Heart left ventricle (tissue), 16 donors: ENCODE data around the gene YY2. TPM values are rescaled to one million over a fixed set of nuclear protein-coding genes. Genes with fewer than 3 reads are reported as not detected.

Experiments
- ATAC-seq, 4 donors: fragments of 200-7000 bp; cut with Tn5 transposase; one replicate each; pipeline ENCODE4 v1.9.1; 2020 to 2022; ENCODE audit warnings: moderate library complexity in 4 of 4, mild to moderate bottlenecking in 3 of 4, moderate number of reproducible peaks in 1 of 4
- DNase-seq, 5 donors: peaks; one replicate each; pipeline ENCODE4 v3.0.0-alpha.2; 2020
- H3K27ac ChIP-seq, 12 donors: fragments of 200-600 bp; sonication (generic) in 4 of 12; one replicate each; pipeline versions ENCODE4 v1.5.0 to v1.8.0; 2016 to 2022; ENCODE audit warnings: mild to moderate bottlenecking in 2 of 12
- H3K27me3 ChIP-seq, 9 donors: fragments of 200-600 bp; sonication (generic) in 2 of 9; one replicate each; pipeline versions ENCODE4 v1.5.1 to v1.8.0; 2016 to 2022; ENCODE audit warnings: mild to moderate bottlenecking in 3 of 9
- H3K36me3 ChIP-seq, 9 donors: fragments of 200-600 bp; sonication (generic) in 2 of 9; one replicate each; pipeline versions ENCODE4 v1.5.0 to v1.8.0; 2018 to 2022; ENCODE audit warnings: mild to moderate bottlenecking in 2 of 9
- H3K4me1 ChIP-seq, 12 donors: fragments of 200-600 bp; sonication (generic) in 4 of 12; one replicate each; pipeline versions ENCODE4 v1.5.0 to v1.8.0; 2016 to 2022; ENCODE audit warnings: mild to moderate bottlenecking in 3 of 12
- H3K4me3 ChIP-seq, 12 donors: fragments of 200-600 bp; sonication (generic) in 4 of 12; one replicate each; pipeline versions ENCODE4 v1.5.0 to v1.8.0; 2017 to 2022; ENCODE audit warnings: mild to moderate bottlenecking in 9 of 12, moderate library complexity in 4 of 12
- H3K9me3 ChIP-seq, 12 donors: fragments of 200-600 bp; sonication (generic) in 4 of 12; one replicate each; pipeline versions ENCODE4 v1.5.0 to v1.8.0; 2016 to 2022; ENCODE audit warnings: mild to moderate bottlenecking in 1 of 12
- CTCF ChIP-seq, 12 donors: fragments of 200-600 bp; sonication (generic) in 4 of 12; IDR thresholded peaks; one replicate each; pipeline versions ENCODE4 v1.5.0 to v1.8.0; 2018 to 2022; ENCODE audit warnings: antibody characterized with exemption in 12 of 12, mild to moderate bottlenecking in 5 of 12
- POLR2A ChIP-seq, 2 donors: fragments of 450-650 bp; IDR thresholded peaks; one replicate each; pipeline ENCODE4 v1.6.1; 2017; ENCODE audit warnings: antibody characterized with exemption in 2 of 2, mild to moderate bottlenecking in 2 of 2, moderate library complexity in 2 of 2
- WGBS, 4 donors: extraction: QIAGEN DNeasy Blood & Tissue Kit in 2 of 4; methylation state at CpG; one replicate each; pipeline versions ENCODE4 v1.1.5 to v1.1.7; 2013 to 2018; 5-methylcytosine and 5-hydroxymethylcytosine counted together
- intact Hi-C, 10 donors: fragments of 100-400 bp; cut with DNase I; formaldehyde crosslinking; loops; one replicate each; pipeline versions ENCODE4 v1.11.1 to v1.14.2; 2022
- polyA plus RNA-seq, 2 donors: library from polyadenylated mRNA; stranded (reverse); fragments of 200-250 nt; gene quantifications; one replicate each; pipeline ENCODE4 v1.2.3, GENCODE V29; 2013
- total RNA-seq, 9 donors: library from RNA; depleted of rRNA in 2 of 9; stranded (reverse); fragments of >200 nt in 2 of 9; fragmentation: NEBNext Ultra II Directional in 3 of 9; extraction: Animal tissue kit (Norgen Biotek cat#: 25700) in 3 of 9; gene quantifications; one replicate each; pipeline versions ENCODE4 v1.1.0 to v1.2.4, GENCODE V29; 2016 to 2023
- donor health status: ischemic (EF 13 %, LVEDD 7.1; RV severe dilation, severe dysfunction).
- donor health status: healthy with polysubstance abuse.
- donor health status: DM: no; HTN: yes; CAD: no.
- donor health status: DM: no; HTN: no; CAD: no.
- donor health status: ischemic (EF 25% LVEDD 6.9; RV normal size, moderate dysfunction).
- donor health status: ischemic (EF 25% LVEDD 5.7; RV mildly dilated, moderate dysfunction).
- donor health status: healthy.
- donor health status: DM: yes; HTN: yes; CAD: no.
- donor health status: ischemic (EF 35%, LVEDD 5.7; RV mildly dilated, moderate dysfunction).
- donor health status: nonischemic (EF 11% LVEDD 7.7; RV severe dilation, severe dysfunction).
- donor health status: DM: yes; HTN: yes; CAD: no.
- donor health status: PGD.
- donor health status: ischemic (EF 29% LVEDD 5.4; RV normal size, mild dysfunction).
- donor health status: nonischemic (EF 23%, LVEDD 6.1; RV moderate dilation, normal function).

YY2 gene
- total and polyA plus RNA-seq, 11 donors: 0.38 to 1.2 (median 0.63) TPM

GRCh38 chrX:21837056-21837455 is 18.7 kb upstream of the YY2 start:
- TF ChIP-seq POLR2A (IDR thresholded peaks at IDR 0.05): no peak
- TF ChIP-seq CTCF (IDR thresholded peaks at IDR 0.05): no peak
- DNase-seq: no peak
- intact Hi-C loops: loop anchor here in 4 of 10 donors (5.0 to 10.0 kb wide), 4 partner anchors 72 to 108 kb away; partner anchors contain the start of genes SMPX (in 2 of the 4) and SMS (in 1 of the 4)
- Histone ChIP-seq H3K27ac (no peak overlapping the region), H3K4me3 (no peak overlapping the region), H3K36me3 (no peaks in the 10 kb centered on the region), H3K9me3 (no peaks in the 10 kb centered on the region), H3K27me3 (peaks cover 0 to 5% (median 0%) of the 10 kb centered on the region in 9 donors), H3K4me1 (peaks cover 0 to 13% (median 3%) of the 10 kb centered on the region in 12 donors)
- no peak for ATAC-seq
- WGBS, 4 donors: 45 to 65% (median 58%) methylated on average over 2 of the region's 2 CpGs

GRCh38 chrX:21838937-21839333 is 16.9 kb upstream of the YY2 start:
- H3K4me3 ChIP-seq: peak overlapping the region; percentile 48 to 93 (median 72)
- no peak for DNase-seq
- intact Hi-C loops: loop anchor here in 5 of 10 donors (1.0 to 10.0 kb wide), 6 partner anchors 74 to 106 kb away; partner anchors contain the start of genes SMPX (in 2 of the 5) and SMS (in 2 of the 5)

GRCh38 chrX:21839334-21840192 is 16.2 kb upstream of the YY2 start, which contains the start of gene MBTPS2:
MBTPS2 (plus strand) TSS chrX:21839617; CDS start chrX:21839735, 118 bp downstream.
- DNase-seq: peak; percentile 80 to 88 (median 83)
- 0 to 45% (median 16%) methylated on average over 22 to 61 of the region's 61 CpGs for WGBS, 4 donors
- H3K27me3 ChIP-seq: peaks cover 0 to 5% (median 0%) of the 10 kb centered on the region in 9 donors
- TF ChIP-seq CTCF (IDR thresholded peaks at IDR 0.05) (peak in 3 of 12 donors; percentile 11 to 26 (median 21)), POLR2A (IDR thresholded peaks at IDR 0.05) (peak in 1 of 2 donors; percentile 30)
- peaks cover 0 to 19% (median 3%) of the 10 kb centered on the region in 12 donors for H3K4me1 ChIP-seq
- peak within 1 kb of the TSS; percentile 48 to 93 (median 72) for H3K4me3 ChIP-seq
- H3K9me3 ChIP-seq: no peaks in the 10 kb centered on the region
- peaks cover 0 to 15% (median 6%) of the 10 kb centered on the region in 9 donors for H3K36me3 ChIP-seq
- H3K27ac ChIP-seq: peak within 1 kb of the TSS; percentile 63 to 86 (median 82)
- peak; percentile 79 to 96 (median 94) for ATAC-seq
- intact Hi-C loops: loop anchor here in 6 of 10 donors (1.0 to 10.0 kb wide), 7 partner anchors 75 to 135 kb away; partner anchors contain the start of genes SMS (in 3 of the 6) and SMPX (in 2 of the 6)

More at GRCh38 chrX:21838937-21839333, 16.9 kb upstream of the YY2 start:
- Histone ChIP-seq H3K9me3 (no peaks in the 10 kb centered on the region), H3K27ac (peak overlapping the region; percentile 63 to 86 (median 80)), H3K27me3 (peaks cover 0 to 5% (median 0%) of the 10 kb centered on the region in 9 donors), H3K36me3 (peaks cover 0 to 9% (median 0%) of the 10 kb centered on the region in 9 donors), H3K4me1 (peaks cover 0 to 19% (median 3%) of the 10 kb centered on the region in 12 donors)
- WGBS, 4 donors: 0 to 28% (median 13%) methylated on average over 4 of the region's 4 CpGs
- peak in 3 of 4 donors; percentile 24 to 64 (median 51) for ATAC-seq
- no peak for TF ChIP-seq POLR2A (IDR thresholded peaks at IDR 0.05)
- no peak for TF ChIP-seq CTCF (IDR thresholded peaks at IDR 0.05)
